Stromal cell of bone marrow (primary cell): ENCODE data around the gene MVB12A.
A peak's percentile ranks its signal among the peaks of the same experiment; 100 is the strongest.

ENCODE experiments used
- DNase-seq: peaks from one replicate; pipeline ENCODE4 v3.0.0-alpha.2; 2012; ENCODE audit warnings: low read depth

Gene MVB12A

GRCh38 chr19:17419621-17420474 lies at the start of gene MVB12A:
Gene MVB12A, plus strand, starts transcription at chr19:17420047. Its CDS starts 89 bp downstream, at chr19:17420136.
- peak; percentile 99 for DNase-seq

GRCh38 chr19:17376935-17377600 lies 42.8 kb upstream of the MVB12A start, which contains the start of gene PLVAP:
Gene PLVAP, minus strand, starts transcription at chr19:17377342. Its CDS starts 54 bp downstream, at chr19:17377288.
- no peak for DNase-seq

GRCh38 chr19:17378271-17378670 lies 41.6 kb upstream of the MVB12A start:
- DNase-seq: no peak

- DNase-seq: no peak
Observed at GRCh38 chr19:17379221-17379631, 40.6 kb upstream of the MVB12A start.

GRCh38 chr19:17380426-17381138 lies 39.3 kb upstream of the MVB12A start:
- DNase-seq: no peak

GRCh38 chr19:17385878-17386611 lies 33.8 kb upstream of the MVB12A start:
- DNase-seq: peak; percentile 15

- DNase-seq: no peak
Observed at GRCh38 chr19:17389288-17389687, 30.6 kb upstream of the MVB12A start.

- DNase-seq: no peak
Observed at GRCh38 chr19:17389957-17390664, 29.7 kb upstream of the MVB12A start.

GRCh38 chr19:17390665-17391370 lies 29.0 kb upstream of the MVB12A start:
- DNase-seq: peak; percentile 76

- no peak for DNase-seq
Observed at GRCh38 chr19:17391371-17392151, 28.3 kb upstream of the MVB12A start.

GRCh38 chr19:17393002-17393401 lies 26.8 kb upstream of the MVB12A start:
- no peak for DNase-seq

GRCh38 chr19:17393914-17394313 lies 25.9 kb upstream of the MVB12A start, which contains the start of gene CCDC194:
Gene CCDC194, minus strand, starts transcription at chr19:17394196. Its CDS starts 38 bp downstream, at chr19:17394158.
- DNase-seq: no peak

- DNase-seq: peak; percentile 23
Observed at GRCh38 chr19:17394891-17395415, 24.9 kb upstream of the MVB12A start.

- no peak for DNase-seq
Observed at GRCh38 chr19:17398902-17399527, 20.8 kb upstream of the MVB12A start.

- no peak for DNase-seq
Observed at GRCh38 chr19:17401628-17402027, 18.2 kb upstream of the MVB12A start.

- no peak for DNase-seq
Observed at GRCh38 chr19:17402982-17403855, 16.6 kb upstream of the MVB12A start.

- no peak for DNase-seq
Observed at GRCh38 chr19:17404015-17404414, 15.8 kb upstream of the MVB12A start.
